Ishikawa (cell line): ENCODE measurements around the gene IDI2.

Experiments used
- EP300 ChIP-seq: IDR thresholded peaks from 2 replicates; pipeline ENCODE4 v1.6.1; 2012; ENCODE audit warnings: borderline replicate concordance
- FOXM1 ChIP-seq: IDR thresholded peaks from 2 replicates; pipeline ENCODE4 v1.6.1; 2012; ENCODE audit warnings: low read depth, borderline replicate concordance
- MAX ChIP-seq: IDR thresholded peaks from 2 replicates; pipeline ENCODE4 v1.6.1; 2012
- RAD21 ChIP-seq: IDR thresholded peaks from 2 replicates; pipeline ENCODE4 v1.6.1; 2012; ENCODE audit warnings: low read depth
- REST ChIP-seq: IDR thresholded peaks from 2 replicates; pipeline ENCODE4 v1.6.1; 2012; ENCODE audit warnings: low read depth, mild to moderate bottlenecking
- TAF1 ChIP-seq: IDR thresholded peaks from 2 replicates; pipeline ENCODE4 v1.6.1; 2012; ENCODE audit warnings: low read depth, mild to moderate bottlenecking
- TCF12 ChIP-seq: IDR thresholded peaks from 2 replicates; pipeline ENCODE4 v1.6.1; 2012; ENCODE audit warnings: low read depth
- TEAD4 ChIP-seq: IDR thresholded peaks from 2 replicates; pipeline ENCODE4 v1.6.1; 2012
- YY1 ChIP-seq: IDR thresholded peaks from 2 replicates; pipeline ENCODE4 v1.6.1; 2012; ENCODE audit warnings: low read depth

GRCh38 chr10:972763-973162 lies 52.9 kb downstream of the IDI2 start:
- TF ChIP-seq TAF1 (no peak), RAD21 (no peak), MAX (no peak), REST (no peak), TEAD4 (no peak), FOXM1 (no peak), YY1 (no peak), EP300 (no peak), TCF12 (no peak)
